ENCODE results near the gene SPINDOC.

DNA sequence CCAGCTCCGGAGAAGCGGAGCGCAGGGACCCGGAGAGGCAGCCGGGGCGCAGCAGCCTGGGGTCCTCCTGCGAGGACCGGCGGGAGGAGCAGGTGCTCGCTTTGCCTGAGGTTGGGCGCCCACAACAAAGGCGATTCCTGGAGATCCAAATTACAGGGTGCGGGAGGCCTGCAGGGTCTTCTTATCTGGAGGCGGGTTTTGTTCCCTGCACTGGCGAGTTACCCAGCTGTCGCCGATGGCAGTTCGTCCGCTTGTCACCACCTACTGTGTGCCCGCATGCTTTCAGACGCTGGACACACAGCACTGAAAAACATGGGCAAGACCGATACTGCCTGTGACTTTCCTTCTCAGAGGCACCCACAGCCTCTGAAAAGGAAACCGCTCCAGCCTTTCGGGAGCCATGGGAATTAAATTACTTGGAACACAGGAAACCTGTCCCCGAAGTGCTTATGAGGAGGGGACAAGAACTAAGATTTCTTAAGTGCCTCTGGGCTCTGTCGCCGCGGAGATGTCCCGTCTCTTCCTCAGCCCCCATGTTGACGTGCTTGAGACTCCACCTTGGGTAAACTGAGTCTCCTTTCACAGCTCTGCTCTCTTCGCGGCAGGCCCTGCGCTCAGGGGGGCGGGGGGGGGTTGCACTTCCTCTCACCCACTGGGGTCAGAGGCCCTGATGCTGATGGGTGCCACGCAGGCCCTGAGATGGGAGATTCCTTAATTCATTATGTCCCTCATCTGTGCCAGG is 43.4 kb upstream of the SPINDOC start:
- TF ChIP-seq EZH2 (IDR thresholded peaks at IDR 0.05; ENCODE audit: insufficient read depth, poor library complexity, severe bottlenecking) (no peak), EZH2phosphoT487 (IDR thresholded peaks at IDR 0.05; ENCODE audit: insufficient read depth, low read depth) (no peak)
